OCI-LY7 (cell line): Measurements from ENCODE around the gene TMCC1. TPM values are rescaled to one million over a fixed set of nuclear protein-coding genes. Genes with fewer than 3 reads are reported as not detected.
A peak's percentile ranks its signal among the peaks of the same experiment; 100 is the strongest.

Experiments used
- BruUV-seq: library from RNA; stranded (reverse); fragments of 400-500 nt; replicated peaks from 2 replicates; lab custom pipeline; 2021; lab: Mats Ljungman, UMichigan
- CTCF ChIA-PET: fragments of 300-600 bp; sonication (Branson Sonifier 250); formaldehyde crosslinking; loops from one replicate; lab custom pipeline; 2022; ENCODE audit warnings: antibody characterized with exemption; ENCODE audit not compliant: unreplicated experiment; lab: Charles Lee
- POLR2A ChIA-PET: fragments of 300-600 bp; sonication (Branson Sonifier 250); formaldehyde crosslinking; loops from one replicate; lab custom pipeline; 2022; ENCODE audit warnings: antibody characterized with exemption; lab: Charles Lee
- DNase-seq: peaks from one replicate; pipeline ENCODE4 v3.0.0-alpha.2; 2015; ENCODE audit warnings: low spot score
- H2AFZ ChIP-seq: fragments of 200-600 bp; sonication (generic), shearing (Covaris generic); 2 replicates; pipeline ENCODE4 v1.6.1; 2014; ENCODE audit warnings: mild to moderate bottlenecking, antibody characterized with exemption, low read length, moderate library complexity
- H3K27ac ChIP-seq: fragments of 200-600 bp; sonication (generic); 2 replicates; pipeline ENCODE4 v1.5.1; 2014; ENCODE audit warnings: mixed run types, low read depth, mild to moderate bottlenecking, moderate library complexity, low read length, inconsistent platforms; ENCODE audit not compliant: poor library complexity, severe bottlenecking
- H3K36me3 ChIP-seq: fragments of 200-600 bp; sonication (generic); 2 replicates; pipeline ENCODE4 v1.6.1; 2014; ENCODE audit warnings: mild to moderate bottlenecking, antibody characterized with exemption, low read length, moderate library complexity, mixed read lengths; ENCODE audit not compliant: insufficient read depth
- H3K4me1 ChIP-seq: fragments of 200-600 bp; sonication (generic); 2 replicates; pipeline ENCODE4 v1.5.1; 2014; ENCODE audit warnings: mild to moderate bottlenecking, low read length; ENCODE audit not compliant: insufficient read depth, poor library complexity, severe bottlenecking
- H3K4me2 ChIP-seq: fragments of 200-600 bp; sonication (generic); 2 replicates; pipeline ENCODE4 v1.6.1; 2014; ENCODE audit warnings: mild to moderate bottlenecking, low read length
- H3K4me3 ChIP-seq: fragments of 200-600 bp; sonication (generic); 2 replicates; pipeline ENCODE4 v1.5.1; 2014; ENCODE audit warnings: mild to moderate bottlenecking, low read depth, low read length; ENCODE audit not compliant: poor library complexity, severe bottlenecking
- H3K79me2 ChIP-seq: fragments of 200-600 bp; sonication (generic); 2 replicates; pipeline ENCODE4 v1.6.1; 2016; ENCODE audit warnings: low read depth, mild to moderate bottlenecking, low read length, moderate library complexity, mixed read lengths; ENCODE audit not compliant: insufficient read depth
- H3K9me2 ChIP-seq: fragments of 200-600 bp; sonication (generic); 2 replicates; pipeline ENCODE4 v1.6.1; 2016; ENCODE audit warnings: mild to moderate bottlenecking, low read length, mixed read lengths; ENCODE audit not compliant: insufficient read depth
- H3K9me3 ChIP-seq: fragments of 200-600 bp; sonication (generic); 2 replicates; pipeline ENCODE4 v1.6.1; 2014; ENCODE audit warnings: mild to moderate bottlenecking, mixed run types, low read length, mixed read lengths
- H4K20me1 ChIP-seq: fragments of 200-600 bp; sonication (generic); 2 replicates; pipeline ENCODE4 v1.6.1; 2014; ENCODE audit warnings: mild to moderate bottlenecking, antibody characterized with exemption, low read length, moderate library complexity, mixed read lengths; ENCODE audit not compliant: insufficient read depth
- CTCF ChIP-seq: fragments of 200-600 bp; sonication (generic); conservative IDR thresholded peaks from 2 replicates; pipeline ENCODE4 v1.5.1; 2014; ENCODE audit warnings: mild to moderate bottlenecking, antibody characterized with exemption, low read length, moderate library complexity, mixed read lengths
- EZH2phosphoT487 ChIP-seq: fragments of 200-600 bp; sonication (generic); IDR thresholded peaks from 2 replicates; pipeline ENCODE4 v1.6.1; 2018; ENCODE audit warnings: low read depth, borderline replicate concordance, mild to moderate bottlenecking, mixed run types, antibody characterized with exemption, low read length, moderate library complexity, mixed read lengths
- intact Hi-C: fragments of 100-400 bp; cut with micrococcal nuclease; formaldehyde crosslinking; loops from one replicate; pipeline ENCODE4 v1.10.0; 2022; ENCODE audit not compliant: unreplicated experiment
- total RNA-seq, 2 experiments: library from RNA; depleted of rRNA in 1 of 2; stranded (reverse); fragments of >200 nt in 1 of 2; shearing (Covaris generic) in 1 of 2; gene quantifications; 2 replicates each; pipeline ENCODE4 v1.2.3, GENCODE V29; 2014 to 2022

TMCC1 gene
- total RNA-seq, 2 experiments from 2014 or later, result 31.7 to 38.8 TPM

- TF ChIP-seq EZH2phosphoT487, result no peak
- peak; percentile 68 for TF ChIP-seq CTCF
- H3K9me2 ChIP-seq, result no peaks in the 10 kb centered on the region
- no TSS peak for BruUV-seq
- no peaks in the 10 kb centered on the region for H3K4me1 ChIP-seq
- H3K36me3 ChIP-seq, result no peaks in the 10 kb centered on the region
- ChIA-PET CTCF (interaction anchor here (0.5 kb wide), 1 partner anchor 9 kb away, joined by 3 read pairs; no protein-coding TSS in a partner anchor), POLR2A (interaction anchor here (0.7 kb wide), 1 partner anchor 82 kb away, joined by 6 read pairs; no protein-coding TSS in a partner anchor)
- DNase-seq, result peak; percentile 58
- no peaks in the 10 kb centered on the region for H3K9me3 ChIP-seq
- intact Hi-C loops, result loop anchor here (1.0 kb wide), 1 partner anchor 118 kb away; no protein-coding TSS in a partner anchor
- H3K4me3 ChIP-seq, result no peak overlapping the region
- H3K79me2 ChIP-seq, result no peaks in the 10 kb centered on the region
- H4K20me1 ChIP-seq, result no peaks in the 10 kb centered on the region
- no peak overlapping the region for H2AFZ ChIP-seq
- no peak overlapping the region for H3K4me2 ChIP-seq
- H3K27ac ChIP-seq, result no peak overlapping the region
Observed at GRCh38 chr3:129608087-129608935, 285.2 kb downstream of the TMCC1 start.

DNA sequence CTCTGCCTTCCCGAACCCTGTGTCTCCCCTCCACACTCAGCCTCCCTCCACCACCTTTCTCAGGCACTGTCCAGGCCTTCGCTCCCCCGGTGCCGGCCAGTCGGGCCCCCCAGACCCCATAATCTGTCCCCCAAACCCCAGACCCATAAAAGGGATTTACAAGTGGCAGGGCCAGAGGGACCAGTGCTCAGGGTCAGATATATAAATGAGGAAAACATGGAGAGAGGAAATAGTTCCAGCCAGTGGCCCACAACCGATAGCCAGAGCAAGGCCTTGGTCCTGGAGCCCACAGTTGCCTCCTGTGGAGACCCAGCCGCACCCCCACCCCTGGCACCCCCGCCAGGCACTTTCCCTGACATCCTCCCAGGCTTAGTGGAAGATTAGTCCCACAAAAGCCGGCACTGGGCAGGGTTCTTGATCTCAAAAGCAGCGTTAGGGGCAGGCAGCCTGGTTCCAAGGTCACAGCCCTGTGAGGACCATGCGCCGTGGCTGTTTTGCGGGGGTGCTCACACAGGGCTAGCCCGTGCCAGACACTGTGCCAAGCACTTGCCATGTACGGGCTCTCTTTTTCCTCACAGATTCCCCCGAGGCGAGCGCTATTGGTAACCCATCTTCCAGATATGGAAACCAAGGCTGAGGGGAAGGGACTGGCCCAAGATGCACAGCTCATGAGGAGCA is 286.0 kb downstream of the TMCC1 start:
- H2AFZ ChIP-seq, result no peak overlapping the region
- H3K36me3 ChIP-seq, result no peaks in the 10 kb centered on the region
- H3K79me2 ChIP-seq, result no peaks in the 10 kb centered on the region
- H3K9me3 ChIP-seq, result no peaks in the 10 kb centered on the region
- no peak for DNase-seq
- no peak for TF ChIP-seq EZH2phosphoT487
- TF ChIP-seq CTCF, result no peak
- no peak overlapping the region for H3K4me3 ChIP-seq
- intact Hi-C loops, result loop anchor here (1.0 kb wide), 1 partner anchor 117 kb away; no protein-coding TSS in a partner anchor
- ChIA-PET CTCF (no interaction called here), POLR2A (no interaction called here)
- peak overlapping the region; percentile 45; the same call in 1 of the 2 replicates for H3K4me2 ChIP-seq
- no TSS peak for BruUV-seq
- H3K9me2 ChIP-seq, result no peaks in the 10 kb centered on the region
- no peaks in the 10 kb centered on the region for H4K20me1 ChIP-seq
- no peaks in the 10 kb centered on the region for H3K4me1 ChIP-seq
- H3K27ac ChIP-seq, result no peak overlapping the region
